Activated CD8-positive, alpha-beta T cell treated with anti-CD3 and anti-CD28 coated beads for 36 hours (primary cell): ENCODE data around the gene PLEKHO2. TPM values are rescaled to one million over a fixed set of nuclear protein-coding genes. Genes with fewer than 3 reads are reported as not detected.

Source experiments
- ATAC-seq: fragments of 200-7000 bp; cut with Tn5 transposase; one replicate; pipeline ENCODE4 v1.10.0; 2021; ENCODE audit warnings: mild to moderate bottlenecking, moderate library complexity
- CTCF ChIA-PET: fragments of 350-600 bp; sonication (Branson Sonifier 250); formaldehyde crosslinking; loops from one replicate; lab custom pipeline; 2021; ENCODE audit warnings: antibody characterized with exemption; lab: Charles Lee
- POLR2A ChIA-PET: fragments of 350-600 bp; sonication (Branson Sonifier 250); formaldehyde crosslinking; loops from one replicate; lab custom pipeline; 2021; ENCODE audit warnings: antibody characterized with exemption; lab: Charles Lee
- DNase-seq: peaks from one replicate; pipeline ENCODE4 v3.0.0-alpha.2; 2020
- H3K27ac Mint-ChIP-seq: one replicate; pipeline ENCODE4 v1.8.0; 2021; ENCODE audit warnings: mild to moderate bottlenecking, mixed read lengths
- H3K27me3 Mint-ChIP-seq: one replicate; pipeline ENCODE4 v1.8.0; 2021; ENCODE audit warnings: mixed read lengths
- H3K36me3 Mint-ChIP-seq: one replicate; pipeline ENCODE4 v1.8.0; 2021; ENCODE audit warnings: low read depth, mixed read lengths
- H3K4me1 Mint-ChIP-seq: one replicate; pipeline ENCODE4 v1.8.0; 2021; ENCODE audit warnings: low read depth, mixed read lengths
- H3K4me3 Mint-ChIP-seq: one replicate; pipeline ENCODE4 v1.8.0; 2021; ENCODE audit warnings: mild to moderate bottlenecking, moderate library complexity, mixed read lengths
- H3K9me3 Mint-ChIP-seq: one replicate; pipeline ENCODE4 v1.8.0; 2021; ENCODE audit warnings: mixed read lengths
- intact Hi-C: fragments of 100-400 bp; cut with micrococcal nuclease; formaldehyde crosslinking; loops from one replicate; pipeline ENCODE4 v1.10.0; 2022
- total RNA-seq, 2 experiments: library from RNA; stranded (reverse); gene quantifications; one replicate each; pipeline ENCODE4 v1.2.3, GENCODE V29; 2021
- TF ChIP-seq, protein P1 (sequence below): fragments of 200-600 bp; IDR thresholded peaks from one replicate; pipeline ENCODE4 v1.8.0; 2022; ENCODE audit warnings: antibody characterized with exemption, mild to moderate bottlenecking

PLEKHO2 gene
- total RNA-seq, 2 experiments from 2014 or later: 10.1 to 10.4 TPM

DNA sequence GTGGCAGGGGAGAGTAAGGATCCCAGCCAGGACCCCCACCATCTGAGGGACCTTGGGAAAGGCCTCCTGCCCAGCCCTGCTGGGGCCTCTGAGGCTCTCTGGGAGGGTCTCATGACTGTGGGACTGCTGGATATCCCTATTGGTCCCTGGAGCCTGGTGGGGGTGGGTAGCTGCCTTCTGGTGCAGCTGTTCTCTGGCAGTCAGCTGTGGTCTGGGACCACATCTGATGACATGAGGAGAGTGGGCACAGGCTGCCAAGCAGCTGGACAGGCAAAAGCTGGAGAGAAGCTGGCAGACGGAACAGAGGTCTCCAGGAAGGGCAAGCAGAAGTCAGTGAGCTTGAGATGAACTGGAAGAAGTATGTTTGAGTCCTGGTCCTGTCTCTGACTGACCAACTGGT, 22.4 kb downstream of the PLEKHO2 start:
- TF ChIP-seq, protein P1, sequence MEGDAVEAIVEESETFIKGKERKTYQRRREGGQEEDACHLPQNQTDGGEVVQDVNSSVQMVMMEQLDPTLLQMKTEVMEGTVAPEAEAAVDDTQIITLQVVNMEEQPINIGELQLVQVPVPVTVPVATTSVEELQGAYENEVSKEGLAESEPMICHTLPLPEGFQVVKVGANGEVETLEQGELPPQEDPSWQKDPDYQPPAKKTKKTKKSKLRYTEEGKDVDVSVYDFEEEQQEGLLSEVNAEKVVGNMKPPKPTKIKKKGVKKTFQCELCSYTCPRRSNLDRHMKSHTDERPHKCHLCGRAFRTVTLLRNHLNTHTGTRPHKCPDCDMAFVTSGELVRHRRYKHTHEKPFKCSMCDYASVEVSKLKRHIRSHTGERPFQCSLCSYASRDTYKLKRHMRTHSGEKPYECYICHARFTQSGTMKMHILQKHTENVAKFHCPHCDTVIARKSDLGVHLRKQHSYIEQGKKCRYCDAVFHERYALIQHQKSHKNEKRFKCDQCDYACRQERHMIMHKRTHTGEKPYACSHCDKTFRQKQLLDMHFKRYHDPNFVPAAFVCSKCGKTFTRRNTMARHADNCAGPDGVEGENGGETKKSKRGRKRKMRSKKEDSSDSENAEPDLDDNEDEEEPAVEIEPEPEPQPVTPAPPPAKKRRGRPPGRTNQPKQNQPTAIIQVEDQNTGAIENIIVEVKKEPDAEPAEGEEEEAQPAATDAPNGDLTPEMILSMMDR: no peak
- ChIA-PET POLR2A (interaction anchor here (0.7 kb wide), 1 partner anchor 360 kb away, joined by 4 read pairs; no protein-coding TSS in a partner anchor), CTCF (interaction anchor here (1.3 to 3.3 kb wide), 2 partner anchors 18 to 54 kb away, joined by 4 to 10 read pairs; no protein-coding TSS in a partner anchor)
- no peak for DNase-seq
- H3K4me1 Mint-ChIP-seq: peaks cover 3% of the 10 kb centered on the region
- H3K9me3 Mint-ChIP-seq: no peaks in the 10 kb centered on the region
- peak overlapping the region; percentile 22 for H3K27ac Mint-ChIP-seq
- intact Hi-C loops: no loop called here
- H3K27me3 Mint-ChIP-seq: no peaks in the 10 kb centered on the region
- H3K4me3 Mint-ChIP-seq: no peak overlapping the region
- ATAC-seq: no peak
- peaks cover 2% of the 10 kb centered on the region for H3K36me3 Mint-ChIP-seq

DNA sequence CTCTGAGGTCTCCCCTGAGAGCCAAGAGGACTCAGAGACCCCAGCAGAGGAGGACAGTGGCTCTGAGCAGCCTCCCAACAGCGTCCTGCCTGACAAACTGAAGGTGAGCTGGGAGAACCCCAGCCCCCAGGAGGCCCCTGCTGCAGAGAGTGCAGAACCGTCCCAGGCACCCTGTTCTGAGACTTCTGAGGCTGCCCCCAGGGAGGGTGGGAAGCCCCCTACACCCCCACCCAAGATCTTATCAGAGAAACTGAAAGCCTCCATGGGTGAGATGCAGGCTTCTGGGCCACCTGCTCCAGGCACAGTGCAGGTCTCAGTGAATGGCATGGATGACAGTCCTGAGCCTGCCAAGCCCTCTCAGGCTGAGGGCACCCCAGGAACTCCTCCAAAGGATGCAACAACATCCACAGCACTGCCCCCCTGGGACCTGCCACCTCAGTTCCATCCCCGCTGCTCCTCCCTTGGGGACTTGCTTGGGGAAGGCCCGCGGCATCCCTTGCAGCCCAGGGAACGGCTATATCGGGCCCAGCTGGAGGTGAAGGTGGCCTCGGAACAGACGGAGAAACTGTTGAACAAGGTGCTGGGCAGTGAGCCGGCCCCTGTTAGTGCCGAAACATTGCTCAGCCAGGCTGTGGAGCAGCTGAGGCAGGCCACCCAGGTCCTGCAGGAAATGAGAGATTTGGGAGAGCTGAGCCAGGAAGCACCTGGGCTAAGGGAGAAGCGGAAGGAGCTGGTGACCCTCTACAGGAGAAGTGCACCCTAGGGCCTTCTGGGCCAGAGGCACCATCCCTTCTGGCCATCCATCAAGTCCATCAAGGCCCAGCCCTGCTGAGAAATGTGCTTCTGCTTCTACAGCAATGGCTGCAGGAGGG, 23.6 kb downstream of the PLEKHO2 start:
- Mint-ChIP-seq H3K4me1 (peaks cover 3% of the 10 kb centered on the region), H3K27ac (no peak overlapping the region), H3K36me3 (peaks cover 5% of the 10 kb centered on the region), H3K27me3 (no peaks in the 10 kb centered on the region), H3K4me3 (no peak overlapping the region), H3K9me3 (no peaks in the 10 kb centered on the region)
- POLR2A ChIA-PET: interaction anchor here (0.5 to 1.1 kb wide), 4 partner anchors 9 to 147 kb away, joined by 3 read pairs; no protein-coding TSS in a partner anchor
- no peak for DNase-seq
- intact Hi-C loops: no loop called here
- ATAC-seq: peak; percentile 37
- CTCF ChIA-PET: interaction anchor here (0.8 to 3.3 kb wide), 3 partner anchors 10 to 55 kb away, joined by 3 to 10 read pairs (median 4); no protein-coding TSS in a partner anchor
- TF ChIP-seq, protein P1: no peak

DNA sequence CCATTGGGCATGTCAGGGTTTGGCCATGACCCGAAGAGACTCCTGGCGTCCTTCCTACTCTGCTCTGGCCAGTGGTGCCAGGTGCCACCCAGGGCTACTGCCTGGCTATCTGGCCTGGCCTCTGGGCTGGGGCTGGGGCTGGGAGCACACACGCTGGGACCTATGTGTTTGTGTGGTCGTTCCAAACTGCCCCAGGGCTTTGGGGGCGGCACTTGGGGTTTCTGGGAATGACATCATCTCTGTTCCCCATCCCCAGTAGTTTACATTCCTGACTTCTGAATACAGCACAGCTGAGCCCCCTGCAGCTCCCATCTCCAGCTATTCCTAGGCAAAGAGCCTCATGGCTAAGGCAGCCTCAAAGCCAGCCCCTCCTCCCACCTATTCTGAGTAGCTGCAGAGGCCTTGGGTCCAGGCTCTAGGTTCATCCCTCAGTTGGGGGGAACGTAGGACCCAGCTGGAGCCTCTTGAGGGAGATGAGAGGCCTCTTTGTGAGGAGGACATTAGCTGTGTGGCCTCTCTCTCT, 24.3 kb downstream of the PLEKHO2 start:
- CTCF ChIA-PET: interaction anchor here (0.8 kb wide), 1 partner anchor 10 kb away, joined by 3 read pairs; no protein-coding TSS in a partner anchor
- Mint-ChIP-seq H3K27ac (no peak overlapping the region), H3K9me3 (no peaks in the 10 kb centered on the region), H3K36me3 (peaks cover 5% of the 10 kb centered on the region), H3K4me3 (no peak overlapping the region), H3K27me3 (no peaks in the 10 kb centered on the region), H3K4me1 (peaks cover 3% of the 10 kb centered on the region)
- TF ChIP-seq, protein P1: no peak
- POLR2A ChIA-PET: interaction anchor here (1.0 to 1.1 kb wide), 2 partner anchors 9 to 11 kb away, joined by 3 read pairs; no protein-coding TSS in a partner anchor
- intact Hi-C loops: no loop called here
- no peak for DNase-seq
- ATAC-seq: no peak

DNA sequence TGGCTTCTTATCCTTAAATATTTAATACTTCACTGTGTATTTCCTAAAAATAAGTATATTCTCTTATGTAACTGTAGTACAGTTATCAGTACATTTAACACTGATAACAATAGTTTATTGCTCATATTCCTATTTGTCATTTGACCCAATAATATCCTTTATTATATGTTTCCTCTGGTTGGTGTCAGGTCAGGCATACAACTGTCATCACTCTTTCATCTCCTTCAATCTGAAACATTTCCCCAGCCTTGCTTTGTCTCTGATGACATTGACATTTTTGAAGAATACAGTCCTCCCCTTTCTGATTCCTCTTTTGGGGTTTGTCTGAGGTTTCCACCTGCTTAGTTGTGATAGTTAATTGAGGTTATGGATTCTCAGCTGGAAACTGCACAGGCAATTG, 27.8 kb downstream of the PLEKHO2 start:
- intact Hi-C loops: no loop called here
- no peak overlapping the region for H3K4me3 Mint-ChIP-seq
- ChIA-PET POLR2A (interaction anchor here (0.9 kb wide), 1 partner anchor 24 kb away, joined by 4 read pairs; no protein-coding TSS in a partner anchor), CTCF (no interaction called here)
- no peaks in the 10 kb centered on the region for H3K9me3 Mint-ChIP-seq
- no peaks in the 10 kb centered on the region for H3K27me3 Mint-ChIP-seq
- H3K36me3 Mint-ChIP-seq: peaks cover 3% of the 10 kb centered on the region
- no peak for DNase-seq
- H3K27ac Mint-ChIP-seq: no peak overlapping the region
- TF ChIP-seq, protein P1: no peak
- peaks cover 3% of the 10 kb centered on the region for H3K4me1 Mint-ChIP-seq
- no peak for ATAC-seq
